HEK293 (cell line): ENCODE data around the gene SPRED3.
A peak's percentile ranks its signal among the peaks of the same experiment; 100 is the strongest.

Experiments used
- BCL11A ChIP-seq: fragments of 450-650 bp; formaldehyde crosslinking; IDR thresholded peaks from 2 replicates; pipeline ENCODE4 v1.5.1; 2016; ENCODE audit warnings: low read depth, missing biosample characterization, missing genetic modification characterization
- BCL6B ChIP-seq: fragments of 450-650 bp; formaldehyde crosslinking; IDR thresholded peaks from 2 replicates; pipeline ENCODE4 v1.5.1; 2017; ENCODE audit warnings: missing biosample characterization, missing genetic modification characterization
- HOXC10 ChIP-seq: sonication (generic); formaldehyde crosslinking; IDR thresholded peaks from 2 replicates; pipeline ENCODE4 v1.8.1; 2023; ENCODE audit warnings: mild to moderate bottlenecking, missing genetic modification reagents
- KLF9 ChIP-seq: fragments of 450-650 bp; formaldehyde crosslinking; IDR thresholded peaks from 2 replicates; pipeline ENCODE4 v1.5.1; 2016; ENCODE audit warnings: missing biosample characterization, missing genetic modification characterization, low read depth
- REST ChIP-seq: fragments of 450-650 bp; formaldehyde crosslinking; IDR thresholded peaks from 2 replicates; pipeline ENCODE4 v1.5.1; 2016; ENCODE audit warnings: missing biosample characterization, missing genetic modification characterization
- SCRT2 ChIP-seq: fragments of 450-650 bp; formaldehyde crosslinking; IDR thresholded peaks from 2 replicates; pipeline ENCODE4 v1.5.1; 2016; ENCODE audit warnings: missing biosample characterization, missing genetic modification characterization
- ZBTB7A ChIP-seq: fragments of 450-650 bp; formaldehyde crosslinking; IDR thresholded peaks from 2 replicates; pipeline ENCODE4 v1.5.1; 2016; ENCODE audit warnings: low read depth, missing biosample characterization, missing genetic modification characterization
- ZFHX2 ChIP-seq: fragments of 450-650 bp; formaldehyde crosslinking; conservative IDR thresholded peaks from 2 replicates; pipeline ENCODE4 v1.5.1; 2016; ENCODE audit warnings: missing biosample characterization, missing genetic modification characterization
- ZFP69B ChIP-seq: fragments of 450-650 bp; formaldehyde crosslinking; IDR thresholded peaks from 2 replicates; pipeline ENCODE4 v1.5.1; 2016; ENCODE audit warnings: missing biosample characterization, missing genetic modification characterization
- ZNF132 ChIP-seq: fragments of 450-650 bp; formaldehyde crosslinking; IDR thresholded peaks from 2 replicates; pipeline ENCODE4 v1.5.1; 2017; ENCODE audit warnings: missing biosample characterization, missing genetic modification characterization, borderline replicate concordance
- ZNF26 ChIP-seq: fragments of 450-650 bp; formaldehyde crosslinking; IDR thresholded peaks from 2 replicates; pipeline ENCODE4 v1.5.1; 2016; ENCODE audit warnings: missing biosample characterization, missing genetic modification characterization
- ZNF280D ChIP-seq: fragments of 450-650 bp; formaldehyde crosslinking; IDR thresholded peaks from 2 replicates; pipeline ENCODE4 v1.5.1; 2016; ENCODE audit warnings: missing biosample characterization, missing genetic modification characterization
- ZNF350 ChIP-seq: fragments of 450-650 bp; formaldehyde crosslinking; IDR thresholded peaks from 2 replicates; pipeline ENCODE4 v1.5.0; 2017; ENCODE audit warnings: missing biosample characterization, mild to moderate bottlenecking, missing genetic modification characterization
- ZNF37A ChIP-seq: fragments of 450-650 bp; IDR thresholded peaks from 2 replicates; pipeline ENCODE4 v1.5.1; 2018; ENCODE audit warnings: missing biosample characterization, missing genetic modification characterization
- ZNF423 ChIP-seq: fragments of 450-650 bp; formaldehyde crosslinking; IDR thresholded peaks from 2 replicates; pipeline ENCODE4 v1.5.1; 2016; ENCODE audit warnings: missing biosample characterization, missing genetic modification characterization
- ZNF488 ChIP-seq: fragments of 450-650 bp; formaldehyde crosslinking; IDR thresholded peaks from 2 replicates; pipeline ENCODE4 v1.5.1; 2016; ENCODE audit warnings: missing biosample characterization, missing genetic modification characterization
- ZNF501 ChIP-seq: fragments of 450-650 bp; formaldehyde crosslinking; IDR thresholded peaks from 2 replicates; pipeline ENCODE4 v1.5.1; 2016; ENCODE audit warnings: missing biosample characterization, missing genetic modification characterization
- ZNF510 ChIP-seq: fragments of 450-650 bp; formaldehyde crosslinking; IDR thresholded peaks from 2 replicates; pipeline ENCODE4 v1.5.1; 2018; ENCODE audit warnings: mild to moderate bottlenecking, missing genetic modification characterization, missing biosample characterization; ENCODE audit not compliant: insufficient replicate concordance
- ZNF530 ChIP-seq: fragments of 450-650 bp; formaldehyde crosslinking; IDR thresholded peaks from 2 replicates; pipeline ENCODE4 v1.5.1; 2016; ENCODE audit warnings: low read depth, missing biosample characterization, missing genetic modification characterization
- ZNF549 ChIP-seq: fragments of 450-650 bp; IDR thresholded peaks from 2 replicates; pipeline ENCODE4 v1.5.1; 2018; ENCODE audit warnings: missing biosample characterization, missing genetic modification characterization, mild to moderate bottlenecking, inconsistent platforms, moderate library complexity
- ZNF561 ChIP-seq: fragments of 450-650 bp; IDR thresholded peaks from 2 replicates; pipeline ENCODE4 v1.5.1; 2018; ENCODE audit warnings: missing biosample characterization, missing genetic modification characterization, borderline replicate concordance
- ZNF580 ChIP-seq: fragments of 450-650 bp; formaldehyde crosslinking; IDR thresholded peaks from 2 replicates; pipeline ENCODE4 v1.5.1; 2016; ENCODE audit warnings: missing biosample characterization, missing genetic modification characterization
- ZNF645 ChIP-seq: fragments of 450-650 bp; formaldehyde crosslinking; IDR thresholded peaks from 2 replicates; pipeline ENCODE4; 2016; ENCODE audit warnings: missing biosample characterization, missing genetic modification characterization
- ZNF654 ChIP-seq: fragments of 450-650 bp; formaldehyde crosslinking; IDR thresholded peaks from 2 replicates; pipeline ENCODE4 v1.5.1; 2016; ENCODE audit warnings: low read depth, missing biosample characterization, missing genetic modification characterization
- ZNF660 ChIP-seq: fragments of 450-650 bp; IDR thresholded peaks from 2 replicates; pipeline ENCODE4 v1.5.1; 2018; ENCODE audit warnings: missing biosample characterization, mild to moderate bottlenecking, missing genetic modification characterization
- ZNF670 ChIP-seq: fragments of 450-650 bp; formaldehyde crosslinking; IDR thresholded peaks from 2 replicates; pipeline ENCODE4 v1.5.1; 2016; ENCODE audit warnings: missing biosample characterization, missing genetic modification characterization, low read depth
- ZNF777 ChIP-seq: fragments of 450-650 bp; formaldehyde crosslinking; IDR thresholded peaks from 2 replicates; pipeline ENCODE4 v1.5.1; 2017; ENCODE audit warnings: missing biosample characterization, missing genetic modification characterization, borderline replicate concordance
- ZNF792 ChIP-seq: fragments of 450-650 bp; formaldehyde crosslinking; IDR thresholded peaks from 2 replicates; pipeline ENCODE4 v1.5.1; 2016; ENCODE audit warnings: missing biosample characterization, missing genetic modification characterization
- ZNF830 ChIP-seq: fragments of 450-650 bp; IDR thresholded peaks from 2 replicates; pipeline ENCODE4 v1.5.0; 2018; ENCODE audit warnings: missing biosample characterization, missing genetic modification characterization, low read depth, mild to moderate bottlenecking, moderate library complexity
- ZXDB ChIP-seq: fragments of 450-650 bp; formaldehyde crosslinking; IDR thresholded peaks from 2 replicates; pipeline ENCODE4 v1.5.1; 2016; ENCODE audit warnings: missing biosample characterization, missing genetic modification characterization

SPRED3 gene

GRCh38 chr19:38375098-38375493 is 13.4 kb upstream of the SPRED3 start (continued):
- TF ChIP-seq KLF9 (tag by site-specific recombination) (no peak), ZNF37A (tag by site-specific recombination) (no peak), ZNF660 (tag by site-specific recombination) (no peak), ZNF561 (tag by site-specific recombination) (no peak), ZNF549 (tag by site-specific recombination) (no peak), ZNF654 (tag by site-specific recombination) (no peak), HOXC10 (CRISPR knock-in tag) (no peak), ZNF777 (tag by site-specific recombination) (no peak), ZBTB7A (tag by site-specific recombination) (no peak), ZFHX2 (tag by site-specific recombination) (0 out of 2 replicates have a peak, but pooled peaks have one; percentile 61), ZNF280D (tag by site-specific recombination) (no peak), ZNF26 (tag by site-specific recombination) (no peak), ZXDB (tag by site-specific recombination) (no peak), ZNF530 (no peak), ZNF645 (tag by site-specific recombination) (no peak), ZNF132 (no peak), SCRT2 (tag by site-specific recombination) (no peak; the same call in 1 of the 2 replicates), ZNF830 (tag by site-specific recombination) (no peak), ZNF501 (tag by site-specific recombination) (no peak; the same call in 1 of the 2 replicates), ZNF423 (tag by site-specific recombination) (0 out of 2 replicates have a peak, but pooled peaks have one; percentile 11), BCL6B (tag by site-specific recombination) (no peak), ZNF580 (tag by site-specific recombination) (no peak), BCL11A (tag by site-specific recombination) (no peak), ZFP69B (tag by site-specific recombination) (no peak), ZNF792 (no peak), ZNF488 (tag by site-specific recombination) (no peak), ZNF350 (tag by site-specific recombination) (no peak), ZNF510 (tag by site-specific recombination) (no peak), ZNF670 (tag by site-specific recombination) (no peak), REST (tag by site-specific recombination) (no peak)
